ENCODE measurements around the gene HTRA3.

Gene HTRA3

DNA sequence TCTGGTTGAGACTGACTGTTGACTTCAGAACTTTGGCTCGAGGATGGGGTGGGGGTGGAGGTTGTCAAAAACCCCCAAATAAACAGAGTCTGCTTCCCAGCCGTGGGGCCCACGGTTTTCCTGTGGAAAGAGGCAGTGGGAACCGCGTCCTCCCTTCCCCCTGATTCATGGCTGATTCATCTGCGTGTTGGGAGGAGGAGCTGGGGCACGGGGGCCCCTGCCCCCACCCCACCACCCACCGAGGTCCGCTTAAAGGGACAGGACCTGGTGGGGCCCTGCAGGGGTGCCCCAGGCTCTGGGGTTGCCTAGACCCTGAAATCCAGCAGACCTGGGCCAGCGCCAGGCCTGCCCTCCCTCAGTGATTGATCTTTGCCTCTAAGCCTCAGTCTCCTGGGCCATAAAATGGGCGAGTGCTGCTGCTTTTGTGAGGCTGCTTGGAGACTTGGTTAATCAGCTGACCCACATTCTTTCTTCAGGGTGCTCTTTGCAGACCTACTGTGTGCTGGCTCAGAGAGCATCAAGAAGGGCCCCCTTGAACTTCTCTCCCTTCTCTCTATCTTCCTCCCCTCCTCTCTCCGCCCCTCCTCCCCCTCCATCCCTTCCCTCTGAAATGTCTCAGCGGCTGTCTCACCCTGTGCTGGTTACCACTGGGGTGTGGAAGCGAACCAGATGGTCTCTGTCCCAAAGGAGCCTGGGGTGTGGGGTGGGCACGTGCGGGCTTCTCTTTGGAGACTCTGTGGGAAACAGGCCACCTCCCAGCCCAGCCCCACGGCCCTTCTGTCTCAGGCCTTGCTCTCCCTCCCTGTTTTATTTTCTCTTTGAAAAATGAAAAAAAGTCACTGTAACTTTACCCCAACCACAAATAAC lies 9.1 kb downstream of the HTRA3 start:
- DNase-seq (ENCODE audit: low read depth in 1 of 2, low spot score in 1 of 2): no peak

DNA sequence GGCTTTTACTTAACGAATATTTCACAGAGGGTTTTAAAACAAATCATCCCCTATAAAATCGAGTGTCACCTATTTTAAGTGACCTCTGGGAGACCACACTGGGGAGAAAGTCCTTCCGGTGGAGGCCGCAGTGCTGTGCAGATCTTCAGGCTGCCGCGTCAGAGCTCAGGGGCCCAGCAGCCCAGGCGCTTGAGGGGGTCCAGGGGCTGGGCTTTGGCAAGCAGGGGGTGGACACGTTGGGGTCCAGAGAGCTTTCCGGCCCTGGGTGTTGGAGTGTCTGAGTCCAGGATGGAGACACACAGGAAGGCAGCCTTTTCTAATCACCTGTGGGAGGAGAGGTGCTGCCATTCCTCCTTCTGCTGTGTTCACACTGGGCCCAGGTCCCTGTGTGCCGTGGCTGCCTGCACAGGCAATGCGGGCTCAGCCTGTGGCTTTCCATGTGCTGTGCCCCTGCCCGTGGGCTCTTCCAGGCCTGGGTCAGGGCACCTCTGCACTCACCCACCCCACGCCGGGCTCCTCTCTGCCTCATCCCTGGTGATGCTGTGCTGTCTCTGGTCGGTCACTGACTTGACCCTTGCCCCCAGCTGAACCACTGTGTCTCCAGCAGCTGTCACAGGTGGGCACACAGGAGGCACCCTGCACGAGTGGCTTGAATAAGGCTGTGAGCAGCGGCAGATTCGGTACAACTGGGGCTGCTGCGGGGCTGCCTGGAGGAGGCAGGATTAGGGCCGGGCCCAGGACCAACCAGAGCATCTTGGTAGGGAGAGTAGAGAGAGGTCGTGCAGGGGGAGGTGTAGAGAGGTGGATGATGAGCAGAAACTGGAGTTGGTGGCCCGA lies 10.0 kb downstream of the HTRA3 start:
- DNase-seq (ENCODE audit: low read depth in 1 of 2, low spot score in 1 of 2): no peak

DNA sequence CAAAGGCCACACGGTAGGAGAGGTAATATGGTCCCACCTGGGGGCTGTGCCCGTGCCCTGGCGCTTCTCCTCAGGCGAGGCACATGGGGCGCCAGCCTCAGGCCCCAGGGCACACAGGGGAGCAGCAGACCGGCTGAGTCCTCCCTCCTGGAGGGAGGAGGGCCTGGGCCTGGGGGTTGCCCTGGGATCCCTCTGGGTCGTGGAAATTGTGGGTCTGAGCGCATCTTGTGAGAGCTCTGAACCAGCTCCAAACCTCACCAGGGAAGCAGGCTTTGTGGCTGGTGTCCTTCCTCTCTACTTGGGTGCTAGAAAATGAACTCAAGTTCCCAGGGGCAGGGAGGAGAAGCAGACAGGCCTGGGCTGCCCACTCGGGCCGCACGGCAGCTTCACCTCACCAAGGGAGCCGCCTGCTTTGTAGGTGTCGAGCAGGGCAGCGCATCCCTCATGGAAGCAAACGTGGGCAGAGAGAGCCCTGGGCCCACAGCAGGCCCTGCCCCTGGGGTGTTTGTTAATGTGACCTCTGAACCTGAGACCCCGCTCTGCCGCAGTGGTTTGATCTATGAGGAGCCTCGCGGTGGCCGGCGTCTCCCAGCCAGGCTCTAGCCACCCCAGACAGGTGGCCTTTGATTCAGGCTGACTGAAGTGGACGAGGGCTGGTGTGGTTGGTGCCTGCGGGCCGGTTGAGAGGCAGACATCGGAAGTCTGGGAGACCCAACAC lies 10.8 kb downstream of the HTRA3 start:
- DNase-seq (ENCODE audit: low read depth in 1 of 2, low spot score in 1 of 2): no peak

DNA sequence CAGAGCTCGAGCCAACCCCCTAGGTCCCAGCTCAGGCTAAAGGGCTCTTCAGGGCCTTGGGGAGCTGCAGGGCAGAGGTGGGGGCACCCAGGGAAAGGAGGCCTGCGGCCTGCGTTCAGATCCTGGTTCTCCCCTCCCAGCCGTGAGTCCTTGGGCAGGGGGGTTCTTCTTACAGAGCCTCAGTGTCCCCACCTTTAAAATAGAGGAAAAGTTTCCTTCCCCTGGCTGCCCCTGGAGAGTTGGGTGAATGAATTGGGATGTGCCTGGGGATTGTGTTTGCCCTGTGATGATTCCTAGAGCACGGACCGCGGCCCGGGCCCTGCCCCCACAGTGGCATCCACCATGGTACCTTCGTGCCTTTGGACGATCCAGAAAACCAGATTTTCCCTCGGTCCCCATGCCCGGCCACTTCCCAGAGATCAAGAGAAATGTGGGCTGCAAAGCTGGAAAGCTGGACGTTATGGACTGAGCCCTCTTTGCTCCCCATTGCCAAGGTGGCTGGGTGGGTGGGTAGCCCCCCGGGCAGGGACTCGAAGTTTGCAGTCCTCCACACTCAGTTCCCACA lies 11.4 kb downstream of the HTRA3 start:
- no peak for DNase-seq (ENCODE audit: low read depth in 1 of 2, low spot score in 1 of 2)

DNA sequence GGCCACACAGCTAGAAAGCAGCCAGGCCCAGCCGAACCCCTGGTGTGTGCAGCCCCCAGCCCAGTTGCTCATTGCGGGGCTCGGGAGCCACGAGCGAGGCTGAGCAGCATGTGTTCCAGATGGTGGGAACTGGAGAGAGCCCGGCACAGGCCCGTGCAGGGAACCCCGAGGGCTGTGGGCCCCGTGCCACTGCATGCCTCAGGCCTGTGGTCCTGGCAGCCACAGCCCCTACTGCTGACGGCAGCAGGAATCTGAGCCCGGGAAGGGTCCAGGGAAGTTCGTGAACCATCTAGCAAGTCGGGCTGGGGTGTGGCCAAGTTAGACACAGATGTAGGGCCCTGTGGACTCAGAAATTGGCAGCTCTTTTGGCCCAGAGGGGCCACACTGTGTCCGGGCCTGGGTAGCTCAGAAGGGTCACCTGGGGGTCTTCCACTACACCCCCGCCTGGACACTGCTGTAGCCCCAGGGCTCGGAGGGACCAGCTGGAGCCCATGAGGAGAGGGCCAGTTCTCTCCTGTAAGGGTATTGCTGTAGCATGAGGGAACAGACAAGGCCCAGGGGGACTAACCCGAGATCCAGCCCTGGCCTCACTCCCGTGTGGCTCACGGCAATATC lies 12.1 kb downstream of the HTRA3 start:
- no peak for DNase-seq (ENCODE audit: low read depth in 1 of 2, low spot score in 1 of 2)

DNA sequence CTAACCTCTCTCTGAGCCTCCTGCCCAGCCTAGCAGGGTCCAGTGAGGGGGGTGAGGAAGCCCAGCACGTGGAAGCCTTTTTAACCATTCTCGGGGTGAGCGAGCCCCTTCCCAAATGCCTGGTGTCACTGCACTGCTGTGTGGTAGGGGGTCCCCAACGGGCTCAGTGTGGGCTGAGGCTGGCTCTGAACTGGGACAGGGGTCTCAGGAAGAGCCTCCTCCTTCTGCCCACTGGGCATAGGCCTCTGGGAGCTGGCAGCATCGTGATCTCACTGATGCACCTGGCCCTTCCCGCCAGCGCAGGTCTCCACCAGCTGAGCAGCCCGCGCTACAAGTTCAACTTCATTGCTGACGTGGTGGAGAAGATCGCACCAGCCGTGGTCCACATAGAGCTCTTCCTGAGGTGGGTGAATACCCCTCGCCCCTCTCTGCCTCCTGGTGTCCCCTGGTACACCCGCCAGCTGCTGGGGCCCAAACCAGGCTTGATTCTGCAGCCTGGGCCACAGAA lies 12.6 kb downstream of the HTRA3 start:
- no peak for DNase-seq (ENCODE audit: low read depth in 1 of 2, low spot score in 1 of 2)

DNA sequence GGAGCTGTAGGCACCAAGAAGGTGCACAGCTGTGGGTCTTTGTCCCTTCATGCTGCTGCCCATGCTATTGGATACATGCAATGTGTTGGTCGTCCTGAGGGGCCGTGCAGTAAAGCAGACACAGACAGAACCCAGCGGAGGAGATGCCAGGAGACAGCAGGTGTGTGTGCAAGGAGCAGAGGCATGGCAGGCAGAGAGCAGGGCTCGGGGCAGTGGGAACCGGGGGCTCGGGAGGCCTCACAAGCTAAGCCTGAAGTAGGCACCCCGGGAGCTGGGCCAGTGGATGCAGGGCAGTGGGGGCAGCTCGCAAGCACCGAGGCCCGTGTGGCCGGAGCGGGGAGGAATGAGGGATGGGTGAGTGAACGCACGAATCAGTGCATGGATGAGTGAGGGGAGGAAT lies 13.2 kb downstream of the HTRA3 start:
- DNase-seq (ENCODE audit: low read depth in 1 of 2, low spot score in 1 of 2): no peak

DNA sequence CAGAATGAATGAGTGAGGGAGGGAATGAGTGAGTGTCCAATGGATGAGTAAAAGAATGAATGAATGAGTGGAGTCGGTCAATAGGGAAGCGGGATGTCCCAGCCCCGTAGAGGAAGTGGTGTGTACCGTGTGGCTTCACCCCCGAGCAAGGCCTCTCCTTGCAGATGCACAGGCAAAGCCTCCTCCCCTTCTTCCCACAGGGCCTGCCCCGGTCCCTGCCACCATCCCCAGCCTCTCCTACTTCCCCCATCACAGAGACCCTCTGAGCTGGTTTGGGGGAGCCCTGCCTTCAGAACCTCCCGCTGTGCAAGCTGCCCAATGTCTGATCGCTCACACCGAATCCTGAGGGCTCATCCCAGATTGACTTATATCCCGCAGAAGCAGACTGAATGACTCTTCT lies 13.6 kb downstream of the HTRA3 start:
- no peak for DNase-seq (ENCODE audit: low read depth in 1 of 2, low spot score in 1 of 2)

DNA sequence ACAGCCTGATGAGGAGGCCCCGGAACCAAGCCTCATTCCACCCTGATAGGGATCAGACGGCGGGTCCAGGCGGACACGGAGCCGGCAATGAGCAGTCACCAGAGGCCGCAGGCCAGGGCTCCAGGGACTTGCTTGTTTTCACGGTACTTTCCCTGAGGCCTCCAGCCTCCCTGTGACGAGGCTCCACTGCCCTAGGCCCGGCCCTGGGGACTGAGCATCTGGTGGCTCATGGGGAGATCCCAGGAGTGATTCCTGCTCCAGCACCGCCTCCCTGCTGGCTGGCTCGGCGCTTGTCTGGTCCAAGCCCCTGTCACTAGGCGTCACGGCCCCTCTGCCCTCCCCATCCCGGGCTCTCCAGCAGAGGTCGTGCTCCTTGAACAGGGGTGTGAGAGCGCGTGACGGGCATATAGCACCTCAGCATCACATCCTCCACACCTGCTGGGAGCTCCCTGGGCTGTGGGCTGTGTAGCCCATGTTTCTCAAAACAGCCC lies 14.1 kb downstream of the HTRA3 start:
- no peak for DNase-seq (ENCODE audit: low read depth in 1 of 2, low spot score in 1 of 2)

DNA sequence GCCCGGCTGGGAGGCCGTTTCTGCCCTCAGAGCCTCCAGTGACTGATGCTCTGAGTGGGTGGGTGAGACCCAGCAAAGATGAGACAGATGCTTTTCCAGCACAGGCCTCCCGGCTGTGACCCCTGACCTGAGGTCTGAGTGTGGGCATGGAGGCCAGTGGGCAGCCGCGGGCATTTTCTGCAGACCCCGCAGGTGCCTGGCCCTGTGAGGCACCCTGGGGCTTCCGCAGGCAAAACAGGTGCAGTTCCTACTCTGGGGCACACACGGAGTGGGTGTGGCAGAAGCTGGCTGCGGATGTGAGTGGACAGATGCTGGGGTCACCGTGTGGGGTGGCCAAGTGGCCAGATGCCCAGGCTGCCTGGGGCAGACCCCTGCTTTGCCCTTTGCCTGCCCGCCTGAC lies 14.8 kb downstream of the HTRA3 start:
- no peak for DNase-seq (ENCODE audit: low read depth in 1 of 2, low spot score in 1 of 2)

DNA sequence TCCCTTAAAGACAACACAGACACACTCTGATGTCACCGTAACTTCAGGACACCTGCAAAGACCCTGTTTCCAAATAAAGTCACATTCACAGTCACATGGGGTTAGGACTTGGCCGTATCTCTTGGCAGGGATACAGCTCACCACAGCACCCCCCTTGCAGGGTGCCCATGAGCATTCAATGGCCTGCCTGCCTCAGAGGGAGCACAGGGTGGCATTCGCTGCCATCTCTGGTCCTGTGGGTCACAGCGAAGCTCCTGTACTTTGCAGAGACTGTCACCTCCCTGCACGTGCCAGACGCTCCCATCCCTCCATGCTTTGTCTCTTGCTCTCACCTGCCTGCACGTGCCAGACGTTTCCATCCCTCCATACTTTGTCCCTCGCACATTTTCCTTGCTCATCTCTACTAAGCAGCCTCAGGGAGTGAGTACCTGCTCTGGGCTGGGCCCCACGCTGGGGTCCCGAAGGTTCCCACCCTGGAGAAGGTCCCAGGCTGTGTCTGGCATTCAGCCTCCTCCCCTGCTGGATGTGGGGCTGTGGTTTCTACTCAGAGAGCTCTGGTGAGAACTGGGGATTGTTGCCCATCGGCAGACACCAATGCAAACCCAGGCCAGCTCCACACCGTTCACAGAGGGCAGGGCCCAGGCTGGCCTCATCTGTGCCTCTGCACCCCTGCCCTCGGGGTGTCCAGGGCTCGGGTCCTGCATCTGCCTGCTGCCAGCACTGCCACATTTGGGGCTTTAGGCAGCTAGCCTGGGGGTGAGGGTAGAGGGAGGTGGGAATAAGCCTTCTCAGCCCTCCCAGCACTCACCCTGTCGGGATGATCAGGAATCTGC lies 15.8 kb downstream of the HTRA3 start:
- no peak for DNase-seq (ENCODE audit: low read depth in 1 of 2, low spot score in 1 of 2)

DNA sequence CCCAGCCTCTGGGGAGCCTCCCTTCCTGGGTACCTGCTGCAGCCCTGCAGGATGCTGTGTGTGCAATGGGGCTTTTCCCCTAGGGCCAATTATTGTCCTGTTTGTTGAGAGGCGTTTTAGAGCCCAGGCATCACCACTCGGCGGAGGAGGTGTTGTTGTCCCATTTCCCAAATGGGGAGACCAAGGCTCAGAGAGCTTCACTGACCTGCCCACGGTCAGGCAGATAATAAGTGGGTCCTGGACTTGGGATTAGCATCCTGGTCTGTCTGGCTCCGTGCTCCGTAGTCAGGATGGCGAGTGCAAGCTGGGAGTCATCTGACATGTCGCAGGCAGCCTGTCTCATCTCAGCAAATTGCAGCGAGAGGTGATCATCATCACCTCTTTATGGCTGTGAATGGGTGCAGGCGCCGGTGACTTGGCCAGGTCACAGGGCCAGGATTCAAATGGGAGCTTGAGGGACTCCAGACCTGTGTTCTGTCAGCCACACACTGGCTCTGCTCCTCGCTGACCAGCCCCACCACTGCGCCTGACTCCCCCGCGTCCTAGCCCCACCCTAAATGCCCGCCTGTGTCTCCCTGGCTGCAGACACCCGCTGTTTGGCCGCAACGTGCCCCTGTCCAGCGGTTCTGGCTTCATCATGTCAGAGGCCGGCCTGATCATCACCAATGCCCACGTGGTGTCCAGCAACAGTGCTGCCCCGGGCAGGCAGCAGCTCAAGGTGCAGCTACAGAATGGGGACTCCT lies 16.6 kb downstream of the HTRA3 start:
- no peak for DNase-seq (ENCODE audit: low read depth in 1 of 2, low spot score in 1 of 2)

DNA sequence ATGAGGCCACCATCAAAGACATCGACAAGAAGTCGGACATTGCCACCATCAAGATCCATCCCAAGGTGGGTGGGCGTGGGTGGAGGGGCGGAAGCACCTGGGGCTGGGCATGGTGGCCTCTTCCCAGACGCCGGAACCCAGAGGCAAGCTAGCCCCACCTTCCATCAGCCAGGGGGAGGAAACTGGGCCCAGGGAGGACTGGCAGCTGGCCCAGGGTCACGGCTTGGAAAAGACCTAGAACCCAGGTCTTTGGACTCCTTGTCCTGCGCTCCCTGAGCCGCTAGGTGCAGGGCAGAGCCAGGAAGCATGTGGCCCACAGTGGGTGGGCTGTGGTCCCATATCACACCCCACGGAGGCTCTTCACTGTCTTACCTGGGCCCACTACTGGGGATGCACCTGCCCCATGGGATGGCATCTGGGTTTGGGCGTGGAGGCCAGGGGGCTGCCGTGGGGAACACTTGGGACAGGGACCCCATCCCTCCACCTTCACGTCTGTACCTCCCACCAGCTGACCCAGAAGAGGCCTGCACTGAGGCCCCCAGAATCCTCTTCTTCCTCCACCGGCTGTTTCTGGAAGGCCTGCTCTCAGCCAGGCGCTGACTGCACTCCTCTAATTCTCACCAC lies 17.3 kb downstream of the HTRA3 start:
- DNase-seq (ENCODE audit: low read depth in 1 of 2, low spot score in 1 of 2): no peak

DNA sequence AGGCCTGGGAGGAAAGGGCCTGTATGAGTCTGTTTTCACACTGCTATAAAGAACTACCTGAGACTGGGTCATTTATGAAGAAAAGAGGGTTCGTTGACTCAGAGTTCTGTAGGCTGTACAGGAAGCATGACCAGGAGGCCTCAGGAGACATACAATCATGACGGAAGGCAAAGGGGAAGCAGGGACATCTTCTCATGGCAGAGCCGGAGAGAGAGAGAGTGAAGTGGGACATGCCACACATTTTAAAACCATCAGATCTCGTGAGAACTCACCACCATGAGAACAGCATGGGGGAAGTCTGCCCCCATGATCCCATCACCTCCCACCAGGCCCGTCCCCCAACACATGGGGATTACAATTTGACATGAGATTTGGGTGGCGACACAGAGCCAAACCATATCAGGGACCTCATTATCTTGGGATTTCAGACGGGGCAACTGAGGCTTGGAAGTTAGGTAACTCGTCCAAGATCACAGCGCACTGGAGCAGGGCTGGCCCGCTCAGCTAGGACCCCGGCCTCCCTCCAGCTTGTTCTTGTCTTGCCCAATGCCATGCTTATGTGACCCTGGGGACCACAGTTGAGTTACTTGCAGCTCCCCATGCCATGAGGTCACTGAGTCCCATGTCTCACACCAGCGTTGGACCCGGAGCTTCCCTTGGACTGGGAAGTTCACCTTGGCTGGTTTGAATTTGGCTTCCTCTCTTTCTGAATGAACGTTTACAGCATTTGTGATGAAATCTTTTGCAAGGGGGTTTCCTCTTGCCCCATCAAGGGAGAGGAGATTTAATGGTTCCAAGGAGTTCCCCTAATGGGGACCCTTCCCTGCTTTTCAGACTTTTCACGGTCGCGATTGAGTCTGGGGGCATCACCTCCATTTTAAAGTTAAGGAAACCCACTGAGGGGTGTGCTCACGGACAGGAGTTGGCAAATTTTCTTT lies 18.1 kb downstream of the HTRA3 start:
- DNase-seq (ENCODE audit: low read depth in 1 of 2, low spot score in 1 of 2): no peak

DNA sequence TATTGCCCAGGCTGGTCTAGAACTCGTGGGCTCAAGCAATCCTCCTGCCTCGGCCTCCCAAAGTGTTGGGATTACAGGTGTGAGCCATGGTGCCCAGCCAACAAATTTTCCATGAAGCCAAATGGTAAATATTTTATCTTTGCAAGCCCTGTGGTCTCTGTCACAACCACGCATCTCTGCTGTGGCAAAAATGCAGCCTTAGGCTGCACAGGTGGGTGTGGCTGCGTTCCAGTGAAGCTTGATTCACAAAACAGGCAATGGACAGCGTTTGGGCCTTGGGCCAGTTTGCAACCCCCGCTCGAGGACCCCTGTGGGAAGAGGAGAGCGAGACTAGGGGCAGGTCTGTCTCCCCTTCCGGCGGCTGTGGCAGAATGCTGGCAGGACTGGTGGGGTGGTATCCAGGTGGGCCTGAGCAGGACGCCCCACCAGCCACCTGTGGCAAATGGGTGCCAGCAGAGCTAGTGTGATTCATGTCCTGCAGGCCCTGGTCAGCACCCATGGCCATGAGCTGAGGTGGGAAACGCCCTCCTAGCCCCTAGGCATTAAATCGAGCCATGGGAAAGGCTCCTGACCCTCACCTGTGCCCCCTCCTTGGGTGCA lies 19.7 kb downstream of the HTRA3 start:
- DNase-seq (ENCODE audit: low read depth in 1 of 2, low spot score in 1 of 2): no peak

DNA sequence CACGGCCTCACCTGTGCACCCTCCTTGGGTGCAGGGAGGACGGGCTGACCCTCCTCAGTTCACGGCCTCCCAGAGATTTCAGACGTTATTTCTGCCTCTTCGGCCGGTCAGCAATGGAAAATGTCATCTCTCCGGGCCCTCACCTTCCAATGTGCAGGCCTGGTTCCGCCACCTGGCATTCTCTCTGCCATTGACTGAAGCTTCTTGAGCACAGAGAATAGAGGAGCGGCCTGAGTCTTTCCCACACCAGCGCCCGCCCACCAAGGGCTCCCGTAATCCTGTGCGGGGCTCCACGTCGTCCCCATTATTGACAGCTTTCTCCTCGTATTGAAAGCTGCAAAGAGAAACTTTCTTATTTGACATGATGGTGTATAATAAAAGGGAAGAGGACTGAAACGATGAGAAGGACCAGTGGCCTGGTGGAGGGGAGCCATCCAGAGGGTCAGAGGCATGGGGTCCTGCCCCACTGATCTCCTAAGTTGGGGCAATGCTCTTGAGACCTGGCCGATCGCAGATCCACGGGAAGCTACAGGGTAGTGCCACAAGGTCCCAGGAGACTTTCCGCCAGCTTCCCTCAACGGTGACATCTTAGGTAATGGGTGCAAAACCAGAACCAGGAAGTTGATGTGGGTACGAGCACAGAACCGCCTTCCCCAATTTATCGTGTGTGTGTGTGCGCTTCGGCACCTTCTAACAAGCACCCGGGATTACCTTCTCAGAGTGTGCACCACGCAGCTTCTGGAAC lies 20.6 kb downstream of the HTRA3 start:
- DNase-seq (ENCODE audit: low read depth in 1 of 2, low spot score in 1 of 2): no peak

DNA sequence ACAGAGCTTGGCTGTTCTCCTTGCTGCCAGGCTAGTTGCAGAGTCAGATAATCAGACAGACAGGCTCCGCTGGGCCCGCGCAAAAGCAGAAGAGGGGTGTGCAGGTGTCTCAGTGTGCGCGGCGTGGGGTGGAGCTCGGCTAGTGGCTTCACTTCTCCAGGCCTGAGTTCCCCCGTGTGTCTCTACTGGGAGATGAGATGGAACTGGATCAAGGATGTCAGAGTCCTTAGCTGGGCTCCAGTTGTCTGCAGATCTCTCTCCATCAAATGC lies 21.1 kb downstream of the HTRA3 start:
- DNase-seq (ENCODE audit: low read depth in 1 of 2, low spot score in 1 of 2): no peak

Data from stimulated activated CD4-positive, alpha-beta T cell treated with anti-CD3 and anti-CD28 coated beads, Interleukin-15, amount 100 ng/mL, for 1 hour (primary cell).